Measurements from ENCODE around the gene CORO2A.

CORO2A gene

GRCh38 chr9:98207606-98208005 is 15.2 kb upstream of the CORO2A start:
- no peak overlapping the region for H3K4me3 ChIP-seq (ENCODE audit: low read depth, low read length)
- DNase-seq (ENCODE audit: low read depth): no peak
- no peak for TF ChIP-seq CTCF (IDR thresholded peaks at IDR 0.05; ENCODE audit: control insufficient read depth, extremely low read depth, insufficient read depth)

- no peak for TF ChIP-seq CTCF (IDR thresholded peaks at IDR 0.05; ENCODE audit: control insufficient read depth, extremely low read depth, insufficient read depth)
- no peak for DNase-seq (ENCODE audit: low read depth)
- no peak overlapping the region for H3K4me3 ChIP-seq (ENCODE audit: low read depth, low read length)
Observed at GRCh38 chr9:98206754-98207153, 14.3 kb upstream of the CORO2A start.

- no peak for DNase-seq (ENCODE audit: low read depth)
- TF ChIP-seq CTCF (IDR thresholded peaks at IDR 0.05; ENCODE audit: control insufficient read depth, extremely low read depth, insufficient read depth): no peak
- H3K4me3 ChIP-seq (ENCODE audit: low read depth, low read length): no peak overlapping the region
Observed at GRCh38 chr9:98204692-98205091, 12.3 kb upstream of the CORO2A start.

- no peak for DNase-seq (ENCODE audit: low read depth)
- no peak for TF ChIP-seq CTCF (IDR thresholded peaks at IDR 0.05; ENCODE audit: control insufficient read depth, extremely low read depth, insufficient read depth)
Observed at GRCh38 chr9:98203153-98203552, 10.7 kb upstream of the CORO2A start.

GRCh38 chr9:98202252-98202651 is 9.8 kb upstream of the CORO2A start:
- no peak for DNase-seq (ENCODE audit: low read depth)
- H3K4me3 ChIP-seq (ENCODE audit: low read depth, low read length): no peak overlapping the region
- no peak for TF ChIP-seq CTCF (IDR thresholded peaks at IDR 0.05; ENCODE audit: control insufficient read depth, extremely low read depth, insufficient read depth)

More at GRCh38 chr9:98203153-98203552, 10.7 kb upstream of the CORO2A start:
- H3K4me3 ChIP-seq (ENCODE audit: low read depth, low read length): no peak overlapping the region

- no peak for TF ChIP-seq CTCF (IDR thresholded peaks at IDR 0.05; ENCODE audit: control insufficient read depth, extremely low read depth, insufficient read depth)
Observed at GRCh38 chr9:98201749-98202148, 9.3 kb upstream of the CORO2A start.

GRCh38 chr9:98201102-98201501 is 8.7 kb upstream of the CORO2A start:
- no peak for DNase-seq (ENCODE audit: low read depth)
- no peak for TF ChIP-seq CTCF (IDR thresholded peaks at IDR 0.05; ENCODE audit: control insufficient read depth, extremely low read depth, insufficient read depth)
- H3K4me3 ChIP-seq (ENCODE audit: low read depth, low read length): no peak overlapping the region

More at GRCh38 chr9:98201749-98202148, 9.3 kb upstream of the CORO2A start:
- no peak for DNase-seq (ENCODE audit: low read depth)
- no peak overlapping the region for H3K4me3 ChIP-seq (ENCODE audit: low read depth, low read length)
